HepG2 (cell line): Measurements from ENCODE around the gene HAGH. TPM values are rescaled to one million over a fixed set of nuclear protein-coding genes. Genes with fewer than 3 reads are reported as not detected.
A peak's percentile ranks its signal among the peaks of the same experiment; 100 is the strongest.

ENCODE experiments used
- HDAC1 ChIP-seq: sonication (generic); formaldehyde crosslinking; IDR thresholded peaks from 2 replicates; pipeline ENCODE4 v1.5.1; 2020; ENCODE audit warnings: mild to moderate bottlenecking, missing genetic modification reagents
- HNF4G ChIP-seq, 2 experiments: sonication (generic) in 1 of 2; formaldehyde crosslinking in 1 of 2; IDR thresholded peaks; 2 replicates each; pipeline versions ENCODE4 v1.4.0 to v1.6.1; 2011 to 2020; ENCODE audit warnings: borderline replicate concordance in 2 of 2, low read depth in 2 of 2, mild to moderate bottlenecking in 2 of 2, low read length in 1 of 2, missing genetic modification reagents in 1 of 2, moderate library complexity in 1 of 2
- POLR2G ChIP-seq: fragments of 200-400 bp; formaldehyde crosslinking; IDR thresholded peaks from 2 replicates; pipeline ENCODE4 v1.6.1; 2018; ENCODE audit warnings: mild to moderate bottlenecking, low read depth, low read length, moderate library complexity
- ZC3H4 ChIP-seq: sonication (generic); formaldehyde crosslinking; IDR thresholded peaks from 2 replicates; pipeline ENCODE4 v1.4.0; 2020; ENCODE audit warnings: missing genetic modification reagents, borderline replicate concordance
- ZNF629 ChIP-seq: sonication (generic); formaldehyde crosslinking; conservative IDR thresholded peaks from 2 replicates; pipeline ENCODE4 v1.5.0; 2020; ENCODE audit warnings: missing genetic modification reagents
- ZNF773 ChIP-seq: sonication (generic); formaldehyde crosslinking; IDR thresholded peaks from 2 replicates; pipeline ENCODE4 v1.4.0; 2020; ENCODE audit warnings: missing genetic modification reagents, borderline replicate concordance
- polyA plus RNA-seq, 8 experiments: library from polyadenylated mRNA; depleted of rRNA in 3 of 8; stranded (reverse) in 7 of 8; unstranded in 1 of 8; fragments of >200 nt; fragmentation: Illumina TruSeq in 4 of 8; extraction: Trizol in 4 of 8; gene quantifications; 2 replicates each; pipeline versions ENCODE4 v1.2.1 to v1.2.3, GENCODE V29; 2011 to 2016; ENCODE audit warnings: low read depth in 4 of 8, missing spikeins in 1 of 8, mixed read lengths in 1 of 8; ENCODE audit not compliant: insufficient read depth in 1 of 8
- total RNA-seq, 5 experiments: library from RNA; depleted of rRNA; stranded (reverse); fragments of >200 nt; fragmentation: Illumina TruSeq; extraction: Trizol; gene quantifications; 2 replicates each; pipeline ENCODE4 v1.2.3, GENCODE V29; 2016; ENCODE audit warnings: low read depth in 1 of 5
- TF ChIP-seq, protein P1 (sequence below): sonication (generic); formaldehyde crosslinking; IDR thresholded peaks from 2 replicates; pipeline ENCODE4 v1.5.1; 2020; ENCODE audit warnings: mild to moderate bottlenecking, missing genetic modification reagents, moderate library complexity
- TF ChIP-seq, protein P2 (sequence below), 2 experiments: sonication (generic) in 1 of 2; formaldehyde crosslinking in 1 of 2; IDR thresholded peaks; 2 replicates each; pipeline versions ENCODE4 v1.5.1 to v1.6.1; 2011 to 2020; ENCODE audit warnings: borderline replicate concordance in 1 of 2, low read depth in 1 of 2, low read length in 1 of 2, mild to moderate bottlenecking in 1 of 2, missing genetic modification reagents in 1 of 2, moderate library complexity in 1 of 2

Gene HAGH
- total and polyA plus RNA-seq, 2 of the 13 experiments (the other 11 are each of a cell fraction or from before 2014, with no cell fraction given) = 70.4 to 95.4 TPM

DNA sequence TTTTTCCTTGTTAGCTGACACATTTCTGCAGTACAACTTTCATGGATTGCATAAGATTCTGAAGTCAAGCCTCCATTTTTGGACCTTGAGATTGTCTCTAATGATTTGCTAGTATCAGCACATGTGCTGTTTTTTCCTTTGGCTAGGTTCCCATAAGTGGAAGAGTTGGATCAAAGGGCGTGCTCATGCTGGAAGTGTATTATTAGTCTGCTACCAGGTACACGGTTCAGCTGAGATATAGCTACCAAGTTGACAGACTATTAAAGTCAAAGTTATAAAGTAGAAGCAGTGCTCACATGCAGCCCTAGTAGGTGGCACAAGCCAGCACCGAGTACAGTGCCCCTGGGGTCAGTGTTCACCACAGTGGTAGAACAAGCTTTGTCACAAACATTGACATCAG is 3.6 kb upstream of the HAGH start (continued):
- TF ChIP-seq, protein P1, sequence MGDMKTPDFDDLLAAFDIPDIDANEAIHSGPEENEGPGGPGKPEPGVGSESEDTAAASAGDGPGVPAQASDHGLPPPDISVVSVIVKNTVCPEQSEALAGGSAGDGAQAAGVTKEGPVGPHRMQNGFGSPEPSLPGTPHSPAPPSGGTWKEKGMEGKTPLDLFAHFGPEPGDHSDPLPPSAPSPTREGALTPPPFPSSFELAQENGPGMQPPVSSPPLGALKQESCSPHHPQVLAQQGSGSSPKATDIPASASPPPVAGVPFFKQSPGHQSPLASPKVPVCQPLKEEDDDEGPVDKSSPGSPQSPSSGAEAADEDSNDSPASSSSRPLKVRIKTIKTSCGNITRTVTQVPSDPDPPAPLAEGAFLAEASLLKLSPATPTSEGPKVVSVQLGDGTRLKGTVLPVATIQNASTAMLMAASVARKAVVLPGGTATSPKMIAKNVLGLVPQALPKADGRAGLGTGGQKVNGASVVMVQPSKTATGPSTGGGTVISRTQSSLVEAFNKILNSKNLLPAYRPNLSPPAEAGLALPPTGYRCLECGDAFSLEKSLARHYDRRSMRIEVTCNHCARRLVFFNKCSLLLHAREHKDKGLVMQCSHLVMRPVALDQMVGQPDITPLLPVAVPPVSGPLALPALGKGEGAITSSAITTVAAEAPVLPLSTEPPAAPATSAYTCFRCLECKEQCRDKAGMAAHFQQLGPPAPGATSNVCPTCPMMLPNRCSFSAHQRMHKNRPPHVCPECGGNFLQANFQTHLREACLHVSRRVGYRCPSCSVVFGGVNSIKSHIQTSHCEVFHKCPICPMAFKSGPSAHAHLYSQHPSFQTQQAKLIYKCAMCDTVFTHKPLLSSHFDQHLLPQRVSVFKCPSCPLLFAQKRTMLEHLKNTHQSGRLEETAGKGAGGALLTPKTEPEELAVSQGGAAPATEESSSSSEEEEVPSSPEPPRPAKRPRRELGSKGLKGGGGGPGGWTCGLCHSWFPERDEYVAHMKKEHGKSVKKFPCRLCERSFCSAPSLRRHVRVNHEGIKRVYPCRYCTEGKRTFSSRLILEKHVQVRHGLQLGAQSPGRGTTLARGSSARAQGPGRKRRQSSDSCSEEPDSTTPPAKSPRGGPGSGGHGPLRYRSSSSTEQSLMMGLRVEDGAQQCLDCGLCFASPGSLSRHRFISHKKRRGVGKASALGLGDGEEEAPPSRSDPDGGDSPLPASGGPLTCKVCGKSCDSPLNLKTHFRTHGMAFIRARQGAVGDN (CRISPR knock-in tag) = no peak
- TF ChIP-seq HDAC1 = peak; percentile 55; the same call in 1 of the 2 replicates
- TF ChIP-seq POLR2G = peak; percentile 52; the same call in 1 of the 2 replicates
- no peak; the same call in 1 of the 2 replicates for TF ChIP-seq HNF4G (IDR thresholded peaks at IDR 0.05; ENCODE audit: borderline replicate concordance, low read depth, low read length)
- TF ChIP-seq HNF4G (CRISPR knock-in tag; IDR thresholded peaks at IDR 0.05; ENCODE audit: borderline replicate concordance, low read depth) = no peak
- no peak for TF ChIP-seq ZNF773 (CRISPR knock-in tag)
- no peak for TF ChIP-seq ZC3H4 (CRISPR knock-in tag)
- no peak for TF ChIP-seq ZNF629
- TF ChIP-seq, protein P2, sequence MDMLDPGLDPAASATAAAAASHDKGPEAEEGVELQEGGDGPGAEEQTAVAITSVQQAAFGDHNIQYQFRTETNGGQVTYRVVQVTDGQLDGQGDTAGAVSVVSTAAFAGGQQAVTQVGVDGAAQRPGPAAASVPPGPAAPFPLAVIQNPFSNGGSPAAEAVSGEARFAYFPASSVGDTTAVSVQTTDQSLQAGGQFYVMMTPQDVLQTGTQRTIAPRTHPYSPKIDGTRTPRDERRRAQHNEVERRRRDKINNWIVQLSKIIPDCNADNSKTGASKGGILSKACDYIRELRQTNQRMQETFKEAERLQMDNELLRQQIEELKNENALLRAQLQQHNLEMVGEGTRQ (IDR thresholded peaks at IDR 0.05; ENCODE audit: low read depth, low read length) = no peak
- TF ChIP-seq, protein P2 (CRISPR knock-in tag; IDR thresholded peaks at IDR 0.05; ENCODE audit: borderline replicate concordance) = no peak
- TF ChIP-seq, all 625 proteins: peak for 24
